ENCODE results near the gene PCBP2. TPM values are rescaled to one million over a fixed set of nuclear protein-coding genes. Genes with fewer than 3 reads are reported as not detected.

Gene PCBP2
- total and polyA plus RNA-seq, 4 experiments from 2014 or later = 88.0 to 858 (median 483) TPM

- Mint-ChIP-seq H3K4me3 (no peak overlapping the region), H3K36me3 (peaks cover 38 to 59% of the 10 kb centered on the region in 2 donors), H3K9me3 (no peaks in the 10 kb centered on the region), H3K4me1 (peaks cover 0 to 1% (median 0%) of the 10 kb centered on the region in 4 donors), H3K27ac (no peak overlapping the region), H3K27me3 (no peaks in the 10 kb centered on the region)
- peaks cover 38% of the 10 kb centered on the region for H3K36me3 ChIP-seq (ENCODE audit: insufficient read depth, low read length)
- H3K4me1 ChIP-seq (ENCODE audit: insufficient read depth, low read length) = no peaks in the 10 kb centered on the region
- no peaks in the 10 kb centered on the region for H3K9me3 ChIP-seq (ENCODE audit: control insufficient read depth in 1 of 2, low read length in 2 of 2)
- no peak overlapping the region for H3K4me3 ChIP-seq (ENCODE audit: low read length in 2 of 2)
- H3K27ac ChIP-seq (ENCODE audit: low read depth, low read length) = no peak overlapping the region
- POLR2A ChIA-PET (ENCODE audit: partially characterized antibody) = no interaction called here
- no peaks in the 10 kb centered on the region for H3K27me3 ChIP-seq (ENCODE audit: insufficient read depth, low read length)
- DNase-seq = no peak
- CTCF ChIA-PET (ENCODE audit: partially characterized antibody) = interaction anchor here (1.4 kb wide), 1 partner anchor 15 kb away, joined by 4 read pairs; no protein-coding TSS in a partner anchor
- intact Hi-C loops (cut with micrococcal nuclease) = no loop called here
Measured at GRCh38 chr12:53523131-53523530, 71.2 kb downstream of the PCBP2 start.

DNA sequence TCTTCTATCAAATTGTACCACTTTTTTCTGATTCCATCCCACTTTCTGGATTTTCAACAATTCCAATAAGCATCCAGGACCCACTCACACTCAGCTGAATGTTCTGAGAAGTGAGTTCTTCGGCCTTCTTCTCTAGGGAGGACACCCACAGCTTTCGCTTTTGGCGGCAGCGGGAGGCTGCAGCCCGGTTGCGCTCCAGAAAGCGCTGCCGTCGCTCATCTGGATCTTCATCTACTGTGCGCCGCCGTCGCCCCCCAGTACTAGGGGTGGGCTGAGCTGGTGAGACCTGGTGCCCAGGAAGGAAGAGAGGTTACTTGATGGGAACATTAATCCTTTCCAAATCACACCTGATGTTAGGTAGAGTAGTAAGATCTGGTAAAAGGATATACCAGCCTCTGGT is 72.6 kb downstream of the PCBP2 start:
- no peaks in the 10 kb centered on the region for H3K27me3 ChIP-seq (ENCODE audit: insufficient read depth, low read length)
- Mint-ChIP-seq H3K9me3 (no peaks in the 10 kb centered on the region), H3K27me3 (no peaks in the 10 kb centered on the region), H3K27ac (no peak overlapping the region), H3K36me3 (peaks cover 38 to 57% of the 10 kb centered on the region in 2 donors), H3K4me1 (peaks cover 0 to 1% (median 0%) of the 10 kb centered on the region in 4 donors), H3K4me3 (no peak overlapping the region)
- H3K4me3 ChIP-seq (ENCODE audit: low read length in 2 of 2) = no peak overlapping the region
- intact Hi-C loops (cut with micrococcal nuclease) = no loop called here
- H3K27ac ChIP-seq (ENCODE audit: low read depth, low read length) = no peak overlapping the region
- ChIA-PET CTCF (ENCODE audit: partially characterized antibody) (interaction anchor here (2.9 kb wide), 1 partner anchor 16 kb away, joined by 12 read pairs; no protein-coding TSS in a partner anchor), POLR2A (ENCODE audit: partially characterized antibody) (no interaction called here)
- H3K36me3 ChIP-seq (ENCODE audit: insufficient read depth, low read length) = peaks cover 33% of the 10 kb centered on the region
- no peak for DNase-seq
- H3K4me1 ChIP-seq (ENCODE audit: insufficient read depth, low read length) = no peaks in the 10 kb centered on the region
- H3K9me3 ChIP-seq (ENCODE audit: control insufficient read depth in 1 of 2, low read length in 2 of 2) = no peaks in the 10 kb centered on the region

GRCh38 chr12:53530061-53530460 is 78.2 kb downstream of the PCBP2 start:
- Histone ChIP-seq H3K27me3 (ENCODE audit: insufficient read depth, low read length) (no peaks in the 10 kb centered on the region), H3K4me3 (ENCODE audit: low read length in 2 of 2) (no peak overlapping the region), H3K4me1 (ENCODE audit: insufficient read depth, low read length) (no peaks in the 10 kb centered on the region), H3K27ac (ENCODE audit: low read depth, low read length) (no peak overlapping the region), H3K36me3 (ENCODE audit: insufficient read depth, low read length) (peaks cover 37% of the 10 kb centered on the region), H3K9me3 (ENCODE audit: control insufficient read depth in 1 of 2, low read length in 2 of 2) (no peaks in the 10 kb centered on the region)
- Mint-ChIP-seq H3K4me3 (no peak overlapping the region), H3K27me3 (no peaks in the 10 kb centered on the region), H3K9me3 (no peaks in the 10 kb centered on the region), H3K4me1 (peaks cover 0 to 1% (median 0%) of the 10 kb centered on the region in 4 donors), H3K27ac (no peak overlapping the region), H3K36me3 (peaks cover 35 to 56% of the 10 kb centered on the region in 2 donors)
- CTCF ChIA-PET (ENCODE audit: partially characterized antibody) = no interaction called here
- no peak for DNase-seq
- intact Hi-C loops (cut with micrococcal nuclease) = no loop called here
- POLR2A ChIA-PET (ENCODE audit: partially characterized antibody) = no interaction called here

Other genes starting within 250 kb of the PCBP2 start
- 100 to 1,000 TPM; 382 to 397 TPM for gene ITGB7, start 244.9 kb upstream of the PCBP2 start, total RNA-seq
- 100 to 1,000 TPM; 271 to 374 TPM for gene ITGB7, start 244.9 kb upstream of the PCBP2 start, polyA plus RNA-seq
- 10 to 100 TPM; 84.7 to 86.0 TPM for gene RARG, start 219.9 kb upstream of the PCBP2 start, total RNA-seq
- gene RARG, start 219.9 kb upstream of the PCBP2 start, polyA plus RNA-seq = 10 to 100 TPM; 13.2 to 25.1 TPM
- gene ESPL1, start 183.8 kb upstream of the PCBP2 start, total RNA-seq = under 1 TPM; 0.20 to 0.55 TPM
- under 1 TPM in 1 of 2 donors, not detected in 1; 0.16 TPM for gene ESPL1, start 183.8 kb upstream of the PCBP2 start, polyA plus RNA-seq
- 100 to 1,000 TPM; 717 to 718 TPM for gene PFDN5, start 156.6 kb upstream of the PCBP2 start, total RNA-seq
- 1,000 to 10,000 TPM; 1,306 to 1,410 TPM for gene PFDN5, start 156.6 kb upstream of the PCBP2 start, polyA plus RNA-seq
- 10 to 100 TPM; 46.0 to 50.8 TPM for gene MYG1, start 152.4 kb upstream of the PCBP2 start, total RNA-seq
- 10 to 100 TPM; 62.4 to 78.2 TPM for gene MYG1, start 152.4 kb upstream of the PCBP2 start, polyA plus RNA-seq
- gene AAAS, start 130.5 kb upstream of the PCBP2 start, total RNA-seq = 10 to 100 TPM; 63.6 to 66.5 TPM
- 10 to 100 TPM; 32.5 to 47.8 TPM for gene AAAS, start 130.5 kb upstream of the PCBP2 start, polyA plus RNA-seq
- gene SP7, start 115.7 kb upstream of the PCBP2 start, total RNA-seq = not detected
- gene SP7, start 115.7 kb upstream of the PCBP2 start, polyA plus RNA-seq = not detected
- 100 to 1,000 TPM; 109 to 110 TPM for gene SP1, start 71.9 kb upstream of the PCBP2 start, total RNA-seq
- gene SP1, start 71.9 kb upstream of the PCBP2 start, polyA plus RNA-seq = 10 to 100 TPM in 1 of 2 donors, 1 to 10 TPM in 1; 4.3 to 10.6 TPM
- not detected for gene AMHR2, start 28.2 kb upstream of the PCBP2 start, total RNA-seq
- gene AMHR2, start 28.2 kb upstream of the PCBP2 start, polyA plus RNA-seq = not detected
- gene PRR13, start 10.4 kb upstream of the PCBP2 start, total RNA-seq = 100 to 1,000 TPM; 242 to 247 TPM
- 100 to 1,000 TPM; 545 to 843 TPM for gene PRR13, start 10.4 kb upstream of the PCBP2 start, polyA plus RNA-seq
- gene MAP3K12, start 47.4 kb downstream of the PCBP2 start, total RNA-seq = 10 to 100 TPM; 25.0 to 28.2 TPM
- 1 to 10 TPM; 3.1 to 8.5 TPM for gene MAP3K12, start 47.4 kb downstream of the PCBP2 start, polyA plus RNA-seq
- 10 to 100 TPM; 26.9 to 37.0 TPM for gene TARBP2, start 49.2 kb downstream of the PCBP2 start, total RNA-seq
- gene TARBP2, start 49.2 kb downstream of the PCBP2 start, polyA plus RNA-seq = 10 to 100 TPM; 24.5 to 33.1 TPM
- not detected for gene NPFF, start 55.4 kb downstream of the PCBP2 start, total RNA-seq
- gene NPFF, start 55.4 kb downstream of the PCBP2 start, polyA plus RNA-seq = not detected
- 10 to 100 TPM; 26.8 to 35.8 TPM for gene ATF7, start 174.3 kb downstream of the PCBP2 start, total RNA-seq
- 10 to 100 TPM; 16.3 to 16.4 TPM for gene ATF7, start 174.3 kb downstream of the PCBP2 start, polyA plus RNA-seq
- 100 to 1,000 TPM; 238 to 246 TPM for gene ATP5MC2, start 224.0 kb downstream of the PCBP2 start, total RNA-seq
- gene ATP5MC2, start 224.0 kb downstream of the PCBP2 start, polyA plus RNA-seq = 100 to 1,000 TPM; 519 to 581 TPM

Data from CD4-positive, alpha-beta memory T cell (primary cell).